Astrocyte (in vitro differentiated cells and primary cell): Measurements from ENCODE around the gene SEMA6D. TPM values are rescaled to one million over a fixed set of nuclear protein-coding genes. Genes with fewer than 3 reads are reported as not detected.

Experiments used
- DNase-seq: peaks from one replicate; pipeline ENCODE4 v3.0.0-alpha.2; 2010; ENCODE audit warnings: low read depth
- FAIRE-seq: peaks from 2 replicates; lab custom pipeline; 2011; peaks lifted over from hg19 to GRCh38; lab: Jason Lieb, UNC
- H2AFZ ChIP-seq: 2 replicates; pipeline ENCODE4 v1.6.0; 2012; ENCODE audit warnings: low read depth, low read length, inconsistent platforms
- H3K27ac ChIP-seq: 2 replicates; pipeline ENCODE4 v1.5.1; 2011; ENCODE audit warnings: low read depth, low read length, inconsistent platforms
- H3K27me3 ChIP-seq: 2 replicates; pipeline ENCODE4 v1.6.0; 2011; ENCODE audit warnings: low read length, inconsistent platforms; ENCODE audit not compliant: insufficient read depth
- H3K36me3 ChIP-seq: 2 replicates; pipeline ENCODE4 v1.5.1; 2011; ENCODE audit warnings: low read length, inconsistent platforms; ENCODE audit not compliant: insufficient read depth
- H3K4me1 ChIP-seq: 2 replicates; pipeline ENCODE4 v1.5.1; 2011; ENCODE audit warnings: low read length, inconsistent platforms; ENCODE audit not compliant: insufficient read depth
- H3K4me2 ChIP-seq: 2 replicates; pipeline ENCODE4 v1.6.0; 2012; ENCODE audit warnings: low read length, inconsistent platforms
- H3K4me3 ChIP-seq: 2 replicates; pipeline ENCODE4 v1.5.1; 2011; ENCODE audit warnings: low read depth, mild to moderate bottlenecking, low read length, inconsistent platforms; ENCODE audit not compliant: insufficient read depth
- H3K79me2 ChIP-seq: 2 replicates; pipeline ENCODE4 v1.6.0; 2012; ENCODE audit warnings: mild to moderate bottlenecking, low read length, inconsistent platforms; ENCODE audit not compliant: insufficient read depth
- H3K9ac ChIP-seq: 2 replicates; pipeline ENCODE4 v1.6.0; 2012; ENCODE audit warnings: mild to moderate bottlenecking, low read length, inconsistent platforms
- H3K9me3 ChIP-seq: 2 replicates; pipeline ENCODE4 v1.5.1; 2012; ENCODE audit warnings: low read depth, mild to moderate bottlenecking, low read length, inconsistent platforms; ENCODE audit not compliant: insufficient read depth
- H4K20me1 ChIP-seq: 2 replicates; pipeline ENCODE4 v1.6.0; 2012; ENCODE audit warnings: low read length, inconsistent platforms; ENCODE audit not compliant: insufficient read depth
- H3K27ac Mint-ChIP-seq: one replicate; pipeline ENCODE4 v1.8.0; 2021; ENCODE audit warnings: mild to moderate bottlenecking, mixed read lengths; ENCODE audit not compliant: unreplicated experiment
- H3K27me3 Mint-ChIP-seq: one replicate; pipeline ENCODE4 v1.8.0; 2021; ENCODE audit warnings: low read depth, mixed read lengths; ENCODE audit not compliant: unreplicated experiment
- H3K36me3 Mint-ChIP-seq: one replicate; pipeline ENCODE4 v1.8.0; 2021; ENCODE audit warnings: low read depth, mixed read lengths; ENCODE audit not compliant: unreplicated experiment
- H3K4me1 Mint-ChIP-seq: one replicate; pipeline ENCODE4 v1.8.0; 2021; ENCODE audit warnings: low read depth, mixed read lengths; ENCODE audit not compliant: unreplicated experiment
- H3K4me3 Mint-ChIP-seq: one replicate; pipeline ENCODE4 v1.8.0; 2021; ENCODE audit warnings: mild to moderate bottlenecking, moderate library complexity, mixed read lengths; ENCODE audit not compliant: unreplicated experiment
- H3K9me3 Mint-ChIP-seq: one replicate; pipeline ENCODE4 v1.8.0; 2021; ENCODE audit warnings: mild to moderate bottlenecking, mixed read lengths; ENCODE audit not compliant: unreplicated experiment
- EZH2 ChIP-seq: IDR thresholded peaks from 2 replicates; pipeline ENCODE4 v1.6.1; 2012; ENCODE audit warnings: mild to moderate bottlenecking, low read length, inconsistent platforms; ENCODE audit not compliant: insufficient read depth
- total RNA-seq: library from RNA; stranded (reverse); gene quantifications from 2 replicates; pipeline ENCODE4 v1.2.1, GENCODE V29; 2021
- TF ChIP-seq, protein P1 (sequence below): IDR thresholded peaks from 2 replicates; pipeline ENCODE4 v1.5.1; 2011; ENCODE audit warnings: low read depth, mild to moderate bottlenecking, inconsistent platforms, low read length, moderate library complexity; ENCODE audit not compliant: insufficient read depth

SEMA6D gene
- total RNA-seq, 1 donor from 2014 or later: 1.5 TPM

- no peak for FAIRE-seq
- Histone ChIP-seq H2AFZ (no peak overlapping the region), H3K27me3 (no peaks in the 10 kb centered on the region), H3K4me1 (no peaks in the 10 kb centered on the region), H3K4me3 (no peak overlapping the region), H4K20me1 (no peaks in the 10 kb centered on the region), H3K79me2 (no peaks in the 10 kb centered on the region), H3K9ac (no peak overlapping the region), H3K9me3 (no peaks in the 10 kb centered on the region), H3K27ac (no peak overlapping the region), H3K36me3 (no peaks in the 10 kb centered on the region), H3K4me2 (no peak overlapping the region)
- Mint-ChIP-seq H3K36me3 (no peaks in the 10 kb centered on the region), H3K4me3 (no peak overlapping the region), H3K27me3 (peaks cover 4% of the 10 kb centered on the region), H3K9me3 (no peaks in the 10 kb centered on the region), H3K27ac (no peak overlapping the region), H3K4me1 (peaks cover 1% of the 10 kb centered on the region)
- DNase-seq: peak; percentile 8
- TF ChIP-seq EZH2: no peak
- TF ChIP-seq, protein P1, sequence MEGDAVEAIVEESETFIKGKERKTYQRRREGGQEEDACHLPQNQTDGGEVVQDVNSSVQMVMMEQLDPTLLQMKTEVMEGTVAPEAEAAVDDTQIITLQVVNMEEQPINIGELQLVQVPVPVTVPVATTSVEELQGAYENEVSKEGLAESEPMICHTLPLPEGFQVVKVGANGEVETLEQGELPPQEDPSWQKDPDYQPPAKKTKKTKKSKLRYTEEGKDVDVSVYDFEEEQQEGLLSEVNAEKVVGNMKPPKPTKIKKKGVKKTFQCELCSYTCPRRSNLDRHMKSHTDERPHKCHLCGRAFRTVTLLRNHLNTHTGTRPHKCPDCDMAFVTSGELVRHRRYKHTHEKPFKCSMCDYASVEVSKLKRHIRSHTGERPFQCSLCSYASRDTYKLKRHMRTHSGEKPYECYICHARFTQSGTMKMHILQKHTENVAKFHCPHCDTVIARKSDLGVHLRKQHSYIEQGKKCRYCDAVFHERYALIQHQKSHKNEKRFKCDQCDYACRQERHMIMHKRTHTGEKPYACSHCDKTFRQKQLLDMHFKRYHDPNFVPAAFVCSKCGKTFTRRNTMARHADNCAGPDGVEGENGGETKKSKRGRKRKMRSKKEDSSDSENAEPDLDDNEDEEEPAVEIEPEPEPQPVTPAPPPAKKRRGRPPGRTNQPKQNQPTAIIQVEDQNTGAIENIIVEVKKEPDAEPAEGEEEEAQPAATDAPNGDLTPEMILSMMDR: no peak
Observed at GRCh38 chr15:47691882-47692281, 25.4 kb upstream of the SEMA6D start.

DNA sequence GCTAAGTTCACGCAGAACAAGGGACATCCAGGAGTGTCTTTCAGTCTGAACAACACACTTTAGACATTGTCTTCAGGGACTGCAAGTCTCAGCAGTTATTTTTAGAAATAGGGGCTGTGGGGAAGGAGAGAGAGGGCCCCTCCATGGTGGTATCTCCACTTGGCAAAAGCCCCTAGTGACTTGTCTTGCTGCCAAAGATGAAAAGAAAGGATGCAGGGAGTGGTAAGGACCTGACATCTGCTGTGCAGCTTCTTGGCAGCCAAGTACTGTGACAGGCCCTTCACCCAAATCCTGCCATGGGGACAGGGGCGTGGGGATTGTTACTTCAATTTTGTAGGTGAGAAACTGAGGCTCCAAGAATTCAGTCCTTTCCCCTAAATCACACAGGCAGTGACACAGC is 21.0 kb upstream of the SEMA6D start:
- FAIRE-seq: no peak
- TF ChIP-seq EZH2: no peak
- TF ChIP-seq, protein P1: no peak
- Histone ChIP-seq H3K27me3 (no peaks in the 10 kb centered on the region), H2AFZ (no peak overlapping the region), H3K4me1 (no peaks in the 10 kb centered on the region), H3K36me3 (no peaks in the 10 kb centered on the region), H3K9me3 (no peaks in the 10 kb centered on the region), H3K79me2 (no peaks in the 10 kb centered on the region), H3K4me2 (no peak overlapping the region), H3K4me3 (no peak overlapping the region), H3K27ac (no peak overlapping the region), H3K9ac (no peak overlapping the region), H4K20me1 (no peaks in the 10 kb centered on the region)
- H3K27ac Mint-ChIP-seq: no peak overlapping the region
- no peak overlapping the region for H3K4me3 Mint-ChIP-seq
- no peaks in the 10 kb centered on the region for H3K4me1 Mint-ChIP-seq
- no peaks in the 10 kb centered on the region for H3K9me3 Mint-ChIP-seq
- DNase-seq: no peak
- H3K27me3 Mint-ChIP-seq: peaks cover 4% of the 10 kb centered on the region
- no peaks in the 10 kb centered on the region for H3K36me3 Mint-ChIP-seq

- no peaks in the 10 kb centered on the region for H3K4me1 ChIP-seq
- H3K9ac ChIP-seq: no peak overlapping the region
- H2AFZ ChIP-seq: no peak overlapping the region
- no peaks in the 10 kb centered on the region for H3K27me3 Mint-ChIP-seq
- no peaks in the 10 kb centered on the region for H4K20me1 ChIP-seq
- no peak overlapping the region for H3K27ac ChIP-seq
- no peaks in the 10 kb centered on the region for H3K9me3 ChIP-seq
- no peaks in the 10 kb centered on the region for H3K79me2 ChIP-seq
- no peak overlapping the region for H3K4me3 ChIP-seq
- no peak for TF ChIP-seq EZH2
- H3K4me3 Mint-ChIP-seq: no peak overlapping the region
- H3K4me2 ChIP-seq: no peak overlapping the region
- H3K4me1 Mint-ChIP-seq: no peaks in the 10 kb centered on the region
- H3K27ac Mint-ChIP-seq: no peak overlapping the region
- H3K36me3 ChIP-seq: no peaks in the 10 kb centered on the region
- H3K36me3 Mint-ChIP-seq: no peaks in the 10 kb centered on the region
- DNase-seq (no peak), FAIRE-seq (no peak)
- H3K27me3 ChIP-seq: no peaks in the 10 kb centered on the region
- no peaks in the 10 kb centered on the region for H3K9me3 Mint-ChIP-seq
Observed at GRCh38 chr15:47705281-47705997, 11.9 kb upstream of the SEMA6D start.
